Natural killer cell (primary cell): ENCODE results near the gene FUCA1. TPM values are rescaled to one million over a fixed set of nuclear protein-coding genes. Genes with fewer than 3 reads are reported as not detected.
A peak's percentile ranks its signal among the peaks of the same experiment; 100 is the strongest.
"Not testable (repeated sequence)": the region's sequence is repeated elsewhere in the genome, so short reads cannot be mapped to it uniquely, and the experiment has no call there.

Source experiments
- ATAC-seq, 3 donors: fragments of 150-1000 bp in 2 of 3; fragments of 200-7000 bp in 1 of 3; cut with Tn5 transposase; 1 replicate in 1 of 3; 2 replicates in 2 of 3; pipeline ENCODE4 v1.10.0; 2021; ENCODE audit warnings: mild to moderate bottlenecking in 2 of 3, moderate library complexity in 2 of 3
- DNase-seq, 2 donors: peaks; one replicate each; pipeline versions ENCODE4 v3.0.0 to v3.0.0-alpha.2; 2013 to 2021; ENCODE audit warnings: mixed read lengths in 1 of 2
- H3K27ac ChIP-seq: one replicate; pipeline ENCODE4 v1.5.1; 2013; ENCODE audit warnings: mild to moderate bottlenecking, low read length
- H3K27me3 ChIP-seq: one replicate; pipeline ENCODE4 v1.6.1; 2013; ENCODE audit warnings: low read length; ENCODE audit not compliant: control insufficient read depth, insufficient read depth
- H3K36me3 ChIP-seq: one replicate; pipeline ENCODE4 v1.6.1; 2013; ENCODE audit warnings: low read length; ENCODE audit not compliant: control insufficient read depth, insufficient read depth
- H3K4me1 ChIP-seq: one replicate; pipeline ENCODE4 v1.6.1; 2013; ENCODE audit warnings: low read length; ENCODE audit not compliant: control insufficient read depth, insufficient read depth
- H3K4me3 ChIP-seq: one replicate; pipeline ENCODE4 v1.5.1; 2013; ENCODE audit warnings: low read length
- H3K9me3 ChIP-seq: one replicate; pipeline ENCODE4 v1.6.1; 2013; ENCODE audit warnings: low read length; ENCODE audit not compliant: control insufficient read depth, insufficient read depth
- H3K27ac Mint-ChIP-seq, 2 donors: one replicate each; pipeline ENCODE4 v1.8.0; 2022; ENCODE audit warnings: mild to moderate bottlenecking in 2 of 2, mixed read lengths in 2 of 2, moderate library complexity in 1 of 2
- H3K27me3 Mint-ChIP-seq, 2 donors: one replicate each; pipeline ENCODE4 v1.8.0; 2022; ENCODE audit warnings: low read depth in 2 of 2, mixed read lengths in 2 of 2
- H3K36me3 Mint-ChIP-seq: one replicate; pipeline ENCODE4 v1.8.0; 2022; ENCODE audit warnings: mixed read lengths
- H3K4me1 Mint-ChIP-seq, 2 donors: one replicate each; pipeline ENCODE4 v1.8.0; 2022; ENCODE audit warnings: mixed read lengths in 2 of 2
- H3K4me3 Mint-ChIP-seq: one replicate; pipeline ENCODE4 v1.8.0; 2022; ENCODE audit warnings: mild to moderate bottlenecking, moderate library complexity, mixed read lengths
- H3K9me3 Mint-ChIP-seq, 2 donors: one replicate each; pipeline ENCODE4 v1.8.0; 2022; ENCODE audit warnings: mixed read lengths in 2 of 2
- WGBS: methylation state at CpG from one replicate; pipeline ENCODE4 v1.1.7; 2013; ENCODE audit warnings: missing lambda C conversion rate; ENCODE audit not compliant: insufficient coverage; 5-methylcytosine and 5-hydroxymethylcytosine counted together
- intact Hi-C: fragments of 100-400 bp; cut with micrococcal nuclease; formaldehyde crosslinking; loops from one replicate; pipeline ENCODE4 v1.14.2; 2022
- total RNA-seq, 4 donors: library from RNA; stranded (reverse); fragments of 120-200 nt in 1 of 4; gene quantifications; one replicate each; pipeline versions ENCODE4 v1.2.3 to v1.2.4, GENCODE V29; 2013 to 2022
- TF ChIP-seq, protein P1 (sequence below): fragments of 200-600 bp; IDR thresholded peaks from one replicate; pipeline ENCODE4 v1.8.0; 2022; ENCODE audit warnings: antibody characterized with exemption

FUCA1 gene
- total RNA-seq, 3 donors from 2014 or later (not counting 1 experiment from before 2014, with no cell fraction given), result 6.8 to 12.5 (median 11.9) TPM

DNA sequence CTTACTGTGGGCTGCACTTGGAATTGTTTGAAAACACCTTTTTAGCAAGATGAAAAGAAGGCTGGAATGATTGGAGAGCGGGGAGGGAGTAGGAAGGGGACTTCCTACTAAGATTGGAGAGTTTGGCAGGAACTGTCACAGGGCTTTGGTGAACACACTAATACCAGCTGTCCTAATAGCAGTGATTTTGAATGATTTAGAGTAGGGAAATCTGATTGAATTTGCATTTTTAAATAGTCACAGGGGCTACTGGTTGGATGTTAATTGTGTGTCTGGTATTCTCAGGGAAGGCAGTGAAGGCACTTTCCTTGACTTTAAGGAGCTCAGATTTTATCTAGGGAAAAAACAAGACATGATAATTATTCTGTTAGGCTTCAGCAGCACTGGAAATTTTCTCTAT lies 40.4 kb downstream of the FUCA1 start:
- peaks cover 13% of the 10 kb centered on the region for H3K4me1 ChIP-seq
- Mint-ChIP-seq H3K9me3 (no peaks in the 10 kb centered on the region), H3K27me3 (peaks cover 0 to 2% of the 10 kb centered on the region in 2 donors), H3K36me3 (no peaks in the 10 kb centered on the region), H3K4me3 (no peak overlapping the region), H3K27ac (no peak overlapping the region), H3K4me1 (peaks cover 16 to 23% of the 10 kb centered on the region in 2 donors)
- TF ChIP-seq, protein P1, sequence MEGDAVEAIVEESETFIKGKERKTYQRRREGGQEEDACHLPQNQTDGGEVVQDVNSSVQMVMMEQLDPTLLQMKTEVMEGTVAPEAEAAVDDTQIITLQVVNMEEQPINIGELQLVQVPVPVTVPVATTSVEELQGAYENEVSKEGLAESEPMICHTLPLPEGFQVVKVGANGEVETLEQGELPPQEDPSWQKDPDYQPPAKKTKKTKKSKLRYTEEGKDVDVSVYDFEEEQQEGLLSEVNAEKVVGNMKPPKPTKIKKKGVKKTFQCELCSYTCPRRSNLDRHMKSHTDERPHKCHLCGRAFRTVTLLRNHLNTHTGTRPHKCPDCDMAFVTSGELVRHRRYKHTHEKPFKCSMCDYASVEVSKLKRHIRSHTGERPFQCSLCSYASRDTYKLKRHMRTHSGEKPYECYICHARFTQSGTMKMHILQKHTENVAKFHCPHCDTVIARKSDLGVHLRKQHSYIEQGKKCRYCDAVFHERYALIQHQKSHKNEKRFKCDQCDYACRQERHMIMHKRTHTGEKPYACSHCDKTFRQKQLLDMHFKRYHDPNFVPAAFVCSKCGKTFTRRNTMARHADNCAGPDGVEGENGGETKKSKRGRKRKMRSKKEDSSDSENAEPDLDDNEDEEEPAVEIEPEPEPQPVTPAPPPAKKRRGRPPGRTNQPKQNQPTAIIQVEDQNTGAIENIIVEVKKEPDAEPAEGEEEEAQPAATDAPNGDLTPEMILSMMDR, result no peak
- H3K27ac ChIP-seq, result no peak overlapping the region
- 94% methylated on average over 1 of the region's 1 CpG for WGBS
- H3K4me3 ChIP-seq, result no peak overlapping the region
- DNase-seq (no peak), ATAC-seq (no peak)
- intact Hi-C loops, result no loop called here
- H3K27me3 ChIP-seq, result no peaks in the 10 kb centered on the region
- no peaks in the 10 kb centered on the region for H3K36me3 ChIP-seq
- no peaks in the 10 kb centered on the region for H3K9me3 ChIP-seq

GRCh38 chr1:23826590-23826989 lies 41.5 kb downstream of the FUCA1 start:
- intact Hi-C loops, result not testable (repeated sequence)
- peak overlapping the region in 1 of 2 donors; percentile 91 for H3K27ac Mint-ChIP-seq

GRCh38 chr1:23825762-23826522 lies 42.1 kb downstream of the FUCA1 start:
- Mint-ChIP-seq H3K27me3 (no peaks in the 10 kb centered on the region), H3K27ac (peak overlapping the region; percentile 91 to 96), H3K36me3 (no peaks in the 10 kb centered on the region), H3K4me1 (peaks cover 16 to 23% of the 10 kb centered on the region in 2 donors), H3K4me3 (peak overlapping the region; percentile 96), H3K9me3 (no peaks in the 10 kb centered on the region)
- Histone ChIP-seq H3K27me3 (no peaks in the 10 kb centered on the region), H3K4me3 (peak overlapping the region; percentile 95), H3K27ac (peak overlapping the region; percentile 91), H3K4me1 (peaks cover 13% of the 10 kb centered on the region), H3K36me3 (no peaks in the 10 kb centered on the region), H3K9me3 (no peaks in the 10 kb centered on the region)
- intact Hi-C loops, result loop anchor here (1.0 kb wide), 1 partner anchor 26 kb away; the partner anchor contains the start of gene GALE
- WGBS, result 63% methylated on average over 22 of the region's 24 CpGs
- peak in 1 of 2 donors; percentile 52 for DNase-seq
- TF ChIP-seq, protein P1, result no peak
- peak; percentile 12 to 41 (median 19) for ATAC-seq

More at GRCh38 chr1:23826590-23826989, 41.5 kb downstream of the FUCA1 start:
- not testable (repeated sequence) for H3K27me3 Mint-ChIP-seq, DNase-seq, H3K36me3 ChIP-seq, H3K36me3 Mint-ChIP-seq, H3K9me3 ChIP-seq, H3K27ac ChIP-seq, H3K27me3 ChIP-seq, H3K9me3 Mint-ChIP-seq, H3K4me3 ChIP-seq, ATAC-seq
- 95% methylated on average over 13 of the region's 13 CpGs for WGBS
- Mint-ChIP-seq H3K4me1 (peaks cover 16 to 23% of the 10 kb centered on the region in 2 donors), H3K4me3 (peak overlapping the region; percentile 96)
- H3K4me1 ChIP-seq, result peaks cover 13% of the 10 kb centered on the region

GRCh38 chr1:23825076-23825761 lies 42.9 kb downstream of the FUCA1 start, which contains the start of gene HMGCL:
Gene HMGCL, minus strand, starts transcription at chr1:23825429. Its CDS starts 14 bp downstream, at chr1:23825415.
- WGBS, result 0% methylated on average over 35 of the region's 42 CpGs
- intact Hi-C loops, result loop anchor here (1.0 kb wide), 1 partner anchor 25 kb away; the partner anchor contains the start of gene GALE
- Mint-ChIP-seq H3K36me3 (no peaks in the 10 kb centered on the region), H3K27me3 (no peaks in the 10 kb centered on the region), H3K9me3 (no peaks in the 10 kb centered on the region), H3K4me1 (peaks cover 21 to 23% of the 10 kb centered on the region in 2 donors), H3K4me3 (peak within 1 kb of the TSS; percentile 96), H3K27ac (peak within 1 kb of the TSS; percentile 91 to 96)
- peaks cover 13% of the 10 kb centered on the region for H3K4me1 ChIP-seq
- peak; percentile 83 to 93 for DNase-seq
- no peaks in the 10 kb centered on the region for H3K27me3 ChIP-seq
- H3K27ac ChIP-seq, result peak within 1 kb of the TSS; percentile 91
- peak within 1 kb of the TSS; percentile 95 for H3K4me3 ChIP-seq
- H3K9me3 ChIP-seq, result no peaks in the 10 kb centered on the region
- TF ChIP-seq, protein P1, result no peak
- ATAC-seq, result peak; percentile 98 to 99 (median 98)
- H3K36me3 ChIP-seq, result no peaks in the 10 kb centered on the region
